GM12878 (cell line): Measurements from ENCODE around the gene DNASE1L3. TPM values are rescaled to one million over a fixed set of nuclear protein-coding genes. Genes with fewer than 3 reads are reported as not detected.

Experiments used
- BCL11A ChIP-seq: IDR thresholded peaks from 2 replicates; pipeline ENCODE4 v1.6.1; 2011; ENCODE audit warnings: low read depth, low read length
- BCLAF1 ChIP-seq: fragments of 450-650 bp; IDR thresholded peaks from 2 replicates; pipeline ENCODE4 v1.6.1; 2017; ENCODE audit warnings: antibody characterized with exemption, mild to moderate bottlenecking, moderate library complexity
- CBFB ChIP-seq: IDR thresholded peaks from 2 replicates; pipeline ENCODE4 v1.6.1; 2016; ENCODE audit warnings: antibody characterized with exemption, low read depth
- ELK1 ChIP-seq: IDR thresholded peaks from 2 replicates; pipeline ENCODE4 v1.6.1; 2012; ENCODE audit warnings: low read depth, low read length, improper control_type of control experiment
- FOS ChIP-seq: IDR thresholded peaks from 3 replicates; pipeline ENCODE4 v1.6.1; 2011; ENCODE audit warnings: borderline replicate concordance; ENCODE audit not compliant: insufficient read length; ENCODE audit errors: extremely low read depth
- MTA3 ChIP-seq: IDR thresholded peaks from 2 replicates; pipeline ENCODE4 v1.6.1; 2012; ENCODE audit warnings: low read length, inconsistent platforms, borderline replicate concordance
- NFYB ChIP-seq: IDR thresholded peaks from 2 replicates; pipeline ENCODE4 v1.6.1; 2011; ENCODE audit warnings: low read depth, mild to moderate bottlenecking, low read length, improper control_type of control experiment, moderate library complexity; ENCODE audit not compliant: insufficient read depth
- NR2F1 ChIP-seq: fragments of 450-650 bp; conservative IDR thresholded peaks from 2 replicates; pipeline ENCODE4 v1.6.1; 2017; ENCODE audit warnings: mild to moderate bottlenecking
- PML ChIP-seq: IDR thresholded peaks from 2 replicates; pipeline ENCODE4 v1.6.1; 2012; ENCODE audit warnings: low read length, inconsistent platforms
- RBBP5 ChIP-seq: fragments of 200-600 bp; sonication (generic); conservative IDR thresholded peaks from 2 replicates; pipeline ENCODE4 v1.6.1; 2016
- RELB ChIP-seq: fragments of 450-650 bp; IDR thresholded peaks from 2 replicates; pipeline ENCODE4 v1.6.1; 2017; ENCODE audit warnings: low read depth, mild to moderate bottlenecking, moderate library complexity
- SUPT20H ChIP-seq: IDR thresholded peaks from 2 replicates; pipeline ENCODE4 v1.6.1; 2011; ENCODE audit warnings: low read depth, mild to moderate bottlenecking, low read length, moderate library complexity, borderline replicate concordance; ENCODE audit not compliant: control insufficient read depth
- TAF1 ChIP-seq: IDR thresholded peaks from 2 replicates; pipeline ENCODE4 v1.6.1; 2011; ENCODE audit warnings: mild to moderate bottlenecking, low read depth, low read length, borderline replicate concordance
- YBX1 ChIP-seq: fragments of 450-650 bp; IDR thresholded peaks from 2 replicates; pipeline ENCODE4 v1.6.1; 2016; ENCODE audit warnings: antibody characterized with exemption
- ZBED1 ChIP-seq: IDR thresholded peaks from 2 replicates; pipeline ENCODE4 v1.6.1; 2016; ENCODE audit warnings: borderline replicate concordance
- ZNF217 ChIP-seq: fragments of 450-650 bp; IDR thresholded peaks from 2 replicates; pipeline ENCODE4 v1.6.1; 2017; ENCODE audit warnings: antibody characterized with exemption, mild to moderate bottlenecking
- polyA plus RNA-seq, 11 experiments: library from polyadenylated mRNA; depleted of rRNA in 4 of 11; unstranded in 6 of 11; stranded (reverse) in 5 of 11; fragments of >200 nt; fragmentation: Nextera tagmentation in 4 of 11; fragmentation: Illumina TruSeq in 1 of 11; extraction: Ambion mirVana in 4 of 11; extraction: Trizol in 1 of 11; gene quantifications; 1 replicate in 1 of 11; 2 replicates in 10 of 11; pipeline versions ENCODE4 v1.2.1 to v1.2.3, GENCODE V29; 2011 to 2016; ENCODE audit warnings: inconsistent platforms in 2 of 11, missing spikeins in 2 of 11, low read depth in 1 of 11
- total RNA-seq, 4 experiments: library from RNA; depleted of rRNA in 3 of 4; stranded (reverse); fragments of >200 nt in 3 of 4; fragmentation: Illumina TruSeq in 1 of 4; extraction: Trizol in 1 of 4; gene quantifications; 2 replicates each; pipeline versions ENCODE4 v1.2.1 to v1.2.3, GENCODE V29; 2013 to 2021
- TF ChIP-seq, protein P1 (sequence below): fragments of 150-350 bp; IDR thresholded peaks from 2 replicates; pipeline ENCODE4 v1.6.1; 2016; ENCODE audit warnings: low read depth, low read length
- TF ChIP-seq, protein P2 (sequence below): fragments of 450-650 bp; IDR thresholded peaks from 2 replicates; pipeline ENCODE4 v1.6.1; 2017; ENCODE audit warnings: mild to moderate bottlenecking

The DNASE1L3 gene
- total and polyA plus RNA-seq, 10 of the 15 experiments (the other 5 are each of a cell fraction or from before 2014, with no cell fraction given): 3.2 to 72.1 (median 6.3) TPM

GRCh38 chr3:58214484-58215316 is 3.9 kb upstream of the DNASE1L3 start (continued):
- TF ChIP-seq BCLAF1 (no peak), RBBP5 (no peak), TAF1 (0 out of 2 replicates have a peak, but pooled peaks have one; percentile 10), BCL11A (0 out of 2 replicates have a peak, but pooled peaks have one; percentile 30), ELK1 (no peak), ZNF217 (peak; percentile 57; the same call in 1 of the 2 replicates), YBX1 (no peak), NFYB (no peak), RELB (peak; percentile 93), CBFB (peak; percentile 71), MTA3 (no peak; the same call in 1 of the 2 replicates), SUPT20H (no peak), FOS (no peak), PML (no peak), ZBED1 (peak; percentile 39; the same call in 1 of the 2 replicates), NR2F1 (peak; percentile 97)
- TF ChIP-seq, protein P1, sequence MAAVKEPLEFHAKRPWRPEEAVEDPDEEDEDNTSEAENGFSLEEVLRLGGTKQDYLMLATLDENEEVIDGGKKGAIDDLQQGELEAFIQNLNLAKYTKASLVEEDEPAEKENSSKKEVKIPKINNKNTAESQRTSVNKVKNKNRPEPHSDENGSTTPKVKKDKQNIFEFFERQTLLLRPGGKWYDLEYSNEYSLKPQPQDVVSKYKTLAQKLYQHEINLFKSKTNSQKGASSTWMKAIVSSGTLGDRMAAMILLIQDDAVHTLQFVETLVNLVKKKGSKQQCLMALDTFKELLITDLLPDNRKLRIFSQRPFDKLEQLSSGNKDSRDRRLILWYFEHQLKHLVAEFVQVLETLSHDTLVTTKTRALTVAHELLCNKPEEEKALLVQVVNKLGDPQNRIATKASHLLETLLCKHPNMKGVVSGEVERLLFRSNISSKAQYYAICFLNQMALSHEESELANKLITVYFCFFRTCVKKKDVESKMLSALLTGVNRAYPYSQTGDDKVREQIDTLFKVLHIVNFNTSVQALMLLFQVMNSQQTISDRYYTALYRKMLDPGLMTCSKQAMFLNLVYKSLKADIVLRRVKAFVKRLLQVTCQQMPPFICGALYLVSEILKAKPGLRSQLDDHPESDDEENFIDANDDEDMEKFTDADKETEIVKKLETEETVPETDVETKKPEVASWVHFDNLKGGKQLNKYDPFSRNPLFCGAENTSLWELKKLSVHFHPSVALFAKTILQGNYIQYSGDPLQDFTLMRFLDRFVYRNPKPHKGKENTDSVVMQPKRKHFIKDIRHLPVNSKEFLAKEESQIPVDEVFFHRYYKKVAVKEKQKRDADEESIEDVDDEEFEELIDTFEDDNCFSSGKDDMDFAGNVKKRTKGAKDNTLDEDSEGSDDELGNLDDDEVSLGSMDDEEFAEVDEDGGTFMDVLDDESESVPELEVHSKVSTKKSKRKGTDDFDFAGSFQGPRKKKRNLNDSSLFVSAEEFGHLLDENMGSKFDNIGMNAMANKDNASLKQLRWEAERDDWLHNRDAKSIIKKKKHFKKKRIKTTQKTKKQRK: no peak
- TF ChIP-seq, protein P2, sequence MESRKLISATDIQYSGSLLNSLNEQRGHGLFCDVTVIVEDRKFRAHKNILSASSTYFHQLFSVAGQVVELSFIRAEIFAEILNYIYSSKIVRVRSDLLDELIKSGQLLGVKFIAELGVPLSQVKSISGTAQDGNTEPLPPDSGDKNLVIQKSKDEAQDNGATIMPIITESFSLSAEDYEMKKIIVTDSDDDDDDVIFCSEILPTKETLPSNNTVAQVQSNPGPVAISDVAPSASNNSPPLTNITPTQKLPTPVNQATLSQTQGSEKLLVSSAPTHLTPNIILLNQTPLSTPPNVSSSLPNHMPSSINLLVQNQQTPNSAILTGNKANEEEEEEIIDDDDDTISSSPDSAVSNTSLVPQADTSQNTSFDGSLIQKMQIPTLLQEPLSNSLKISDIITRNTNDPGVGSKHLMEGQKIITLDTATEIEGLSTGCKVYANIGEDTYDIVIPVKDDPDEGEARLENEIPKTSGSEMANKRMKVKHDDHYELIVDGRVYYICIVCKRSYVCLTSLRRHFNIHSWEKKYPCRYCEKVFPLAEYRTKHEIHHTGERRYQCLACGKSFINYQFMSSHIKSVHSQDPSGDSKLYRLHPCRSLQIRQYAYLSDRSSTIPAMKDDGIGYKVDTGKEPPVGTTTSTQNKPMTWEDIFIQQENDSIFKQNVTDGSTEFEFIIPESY: no peak
